SK-N-SH treated with all-trans-retinoic acid at 6 μM for 48 hours (cell line): ENCODE data around the gene HGFAC.

Experiments
- CSDC2 ChIP-seq: fragments of 250-450 bp; sonication (Bioruptor Pico); IDR thresholded peaks from 2 replicates; pipeline ENCODE4 v1.5.0; 2020; ENCODE audit warnings: mild to moderate bottlenecking, moderate library complexity
- CSRNP3 ChIP-seq: fragments of 250-450 bp; sonication (Bioruptor Pico); IDR thresholded peaks from 2 replicates; pipeline ENCODE4 v1.5.1; 2021; ENCODE audit warnings: mild to moderate bottlenecking, moderate library complexity
- SNAI2 ChIP-seq: fragments of 250-450 bp; sonication (Bioruptor Pico); IDR thresholded peaks from 2 replicates; pipeline ENCODE4 v1.5.0; 2020; ENCODE audit warnings: mild to moderate bottlenecking, moderate library complexity
- TCF4 ChIP-seq: fragments of 250-450 bp; sonication (Bioruptor Pico); IDR thresholded peaks from 2 replicates; pipeline ENCODE4 v1.8.0; 2021; ENCODE audit warnings: mild to moderate bottlenecking, moderate library complexity, borderline replicate concordance
- ZC3H10 ChIP-seq: fragments of 250-450 bp; sonication (Bioruptor Pico); IDR thresholded peaks from 2 replicates; pipeline ENCODE4 v1.5.1; 2021; ENCODE audit warnings: mild to moderate bottlenecking, moderate library complexity
- ZFP30 ChIP-seq: fragments of 450-650 bp; formaldehyde crosslinking; IDR thresholded peaks from 2 replicates; pipeline ENCODE4 v1.5.0; 2022; ENCODE audit warnings: mild to moderate bottlenecking, moderate library complexity
- TF ChIP-seq, protein P1 (sequence below): fragments of 250-450 bp; sonication (Bioruptor Pico); IDR thresholded peaks from 2 replicates; pipeline ENCODE4 v1.8.0; 2020; ENCODE audit warnings: mild to moderate bottlenecking, moderate library complexity, borderline replicate concordance

DNA sequence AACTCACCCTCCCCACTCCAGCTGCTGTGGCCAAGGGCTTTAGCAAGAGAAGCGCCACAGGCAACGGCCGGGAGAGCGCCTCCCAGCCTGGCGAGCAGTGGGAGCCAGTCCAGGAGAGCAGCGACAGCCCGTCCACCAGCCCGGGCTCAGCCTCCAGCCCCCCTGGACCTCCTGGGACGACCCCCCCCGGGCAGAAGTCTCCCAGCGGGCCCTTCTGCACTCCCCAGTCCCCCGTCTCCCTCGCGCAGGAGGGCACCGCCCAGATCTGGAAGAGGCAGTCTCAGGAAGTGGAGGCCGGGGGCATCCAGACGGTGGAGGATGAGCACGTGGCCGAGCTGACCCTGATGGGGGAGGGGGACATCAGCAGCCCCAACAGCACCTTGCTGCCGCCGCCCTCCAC, 11.2 kb upstream of the HGFAC start:
- TF ChIP-seq CSDC2 (CRISPR knock-in tag) (no peak), ZFP30 (CRISPR knock-in tag) (no peak), TCF4 (no peak), SNAI2 (CRISPR knock-in tag) (no peak), CSRNP3 (CRISPR knock-in tag) (no peak), ZC3H10 (CRISPR knock-in tag) (no peak)
- TF ChIP-seq, protein P1, sequence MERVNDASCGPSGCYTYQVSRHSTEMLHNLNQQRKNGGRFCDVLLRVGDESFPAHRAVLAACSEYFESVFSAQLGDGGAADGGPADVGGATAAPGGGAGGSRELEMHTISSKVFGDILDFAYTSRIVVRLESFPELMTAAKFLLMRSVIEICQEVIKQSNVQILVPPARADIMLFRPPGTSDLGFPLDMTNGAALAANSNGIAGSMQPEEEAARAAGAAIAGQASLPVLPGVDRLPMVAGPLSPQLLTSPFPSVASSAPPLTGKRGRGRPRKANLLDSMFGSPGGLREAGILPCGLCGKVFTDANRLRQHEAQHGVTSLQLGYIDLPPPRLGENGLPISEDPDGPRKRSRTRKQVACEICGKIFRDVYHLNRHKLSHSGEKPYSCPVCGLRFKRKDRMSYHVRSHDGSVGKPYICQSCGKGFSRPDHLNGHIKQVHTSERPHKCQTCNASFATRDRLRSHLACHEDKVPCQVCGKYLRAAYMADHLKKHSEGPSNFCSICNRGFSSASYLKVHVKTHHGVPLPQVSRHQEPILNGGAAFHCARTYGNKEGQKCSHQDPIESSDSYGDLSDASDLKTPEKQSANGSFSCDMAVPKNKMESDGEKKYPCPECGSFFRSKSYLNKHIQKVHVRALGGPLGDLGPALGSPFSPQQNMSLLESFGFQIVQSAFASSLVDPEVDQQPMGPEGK = no peak
